ENCODE results near the gene NRXN2. TPM values are rescaled to one million over a fixed set of nuclear protein-coding genes. Genes with fewer than 3 reads are reported as not detected.

Gene NRXN2
- total RNA-seq, 1 donor from 2014 or later = 0.14 TPM

GRCh38 chr11:64771861-64772260 is 48.9 kb upstream of the NRXN2 start:
- Histone ChIP-seq H3K4me2 (ENCODE audit: low read length) (no peak overlapping the region), H4K20me1 (ENCODE audit: insufficient read depth, low read length) (peaks cover 100% of the 10 kb centered on the region), H2AFZ (ENCODE audit: low read depth, low read length) (no peak overlapping the region), H3K4me3 (ENCODE audit: insufficient read depth, low read depth, low read length) (no peak overlapping the region), H3K9me3 (ENCODE audit: insufficient read depth, low read depth, low read length) (no peaks in the 10 kb centered on the region), H3K79me2 (ENCODE audit: insufficient read depth, low read length) (peaks cover 90% of the 10 kb centered on the region), H3K4me1 (ENCODE audit: insufficient read depth, low read length) (peaks cover 10% of the 10 kb centered on the region), H3K27ac (ENCODE audit: low read depth, low read length) (no peak overlapping the region), H3K27me3 (ENCODE audit: insufficient read depth, low read length) (no peaks in the 10 kb centered on the region), H3K9ac (ENCODE audit: low read length) (no peak overlapping the region), H3K36me3 (ENCODE audit: insufficient read depth, low read length) (peaks cover 93% of the 10 kb centered on the region)
- Mint-ChIP-seq H3K36me3 (ENCODE audit: low read depth, unreplicated experiment) (peaks cover 9% of the 10 kb centered on the region), H3K27me3 (ENCODE audit: low read depth, unreplicated experiment) (no peaks in the 10 kb centered on the region), H3K4me3 (ENCODE audit: unreplicated experiment) (no peak overlapping the region), H3K4me1 (ENCODE audit: low read depth, unreplicated experiment) (peaks cover 20% of the 10 kb centered on the region), H3K27ac (ENCODE audit: unreplicated experiment) (no peak overlapping the region), H3K9me3 (ENCODE audit: unreplicated experiment) (no peaks in the 10 kb centered on the region)
- TF ChIP-seq EZH2 (IDR thresholded peaks at IDR 0.05; ENCODE audit: insufficient read depth, low read length) (no peak), CTCF (IDR thresholded peaks at IDR 0.05; ENCODE audit: insufficient read depth, low read depth, low read length) (no peak)
- DNase-seq (ENCODE audit: low read depth) (no peak), FAIRE-seq (no peak)

- Mint-ChIP-seq H3K27ac (ENCODE audit: unreplicated experiment) (no peak overlapping the region), H3K36me3 (ENCODE audit: low read depth, unreplicated experiment) (peaks cover 9% of the 10 kb centered on the region), H3K4me3 (ENCODE audit: unreplicated experiment) (no peak overlapping the region), H3K4me1 (ENCODE audit: low read depth, unreplicated experiment) (peaks cover 7% of the 10 kb centered on the region), H3K27me3 (ENCODE audit: low read depth, unreplicated experiment) (no peaks in the 10 kb centered on the region), H3K9me3 (ENCODE audit: unreplicated experiment) (no peaks in the 10 kb centered on the region)
- no peak overlapping the region for H2AFZ ChIP-seq (ENCODE audit: low read depth, low read length)
- H3K79me2 ChIP-seq (ENCODE audit: insufficient read depth, low read length) = peaks cover 75% of the 10 kb centered on the region
- H3K4me2 ChIP-seq (ENCODE audit: low read length) = no peak overlapping the region
- no peak overlapping the region for H3K27ac ChIP-seq (ENCODE audit: low read depth, low read length)
- H3K4me1 ChIP-seq (ENCODE audit: insufficient read depth, low read length) = no peaks in the 10 kb centered on the region
- H3K36me3 ChIP-seq (ENCODE audit: insufficient read depth, low read length) = peaks cover 79% of the 10 kb centered on the region
- FAIRE-seq (no peak), DNase-seq (ENCODE audit: low read depth) (no peak)
- no peaks in the 10 kb centered on the region for H3K9me3 ChIP-seq (ENCODE audit: insufficient read depth, low read depth, low read length)
- H3K27me3 ChIP-seq (ENCODE audit: insufficient read depth, low read length) = no peaks in the 10 kb centered on the region
- no peak overlapping the region for H3K9ac ChIP-seq (ENCODE audit: low read length)
- H4K20me1 ChIP-seq (ENCODE audit: insufficient read depth, low read length) = peaks cover 92% of the 10 kb centered on the region
- TF ChIP-seq EZH2 (IDR thresholded peaks at IDR 0.05; ENCODE audit: insufficient read depth, low read length) (no peak), CTCF (IDR thresholded peaks at IDR 0.05; ENCODE audit: insufficient read depth, low read depth, low read length) (no peak)
- H3K4me3 ChIP-seq (ENCODE audit: insufficient read depth, low read depth, low read length) = no peak overlapping the region
Measured at GRCh38 chr11:64770120-64770519, 47.1 kb upstream of the NRXN2 start.

- no peak overlapping the region for H3K27ac Mint-ChIP-seq (ENCODE audit: unreplicated experiment)
- Histone ChIP-seq H3K79me2 (ENCODE audit: insufficient read depth, low read length) (peaks cover 68% of the 10 kb centered on the region), H3K36me3 (ENCODE audit: insufficient read depth, low read length) (peaks cover 80% of the 10 kb centered on the region), H3K4me1 (ENCODE audit: insufficient read depth, low read length) (peaks cover 6% of the 10 kb centered on the region), H3K27me3 (ENCODE audit: insufficient read depth, low read length) (no peaks in the 10 kb centered on the region), H3K9ac (ENCODE audit: low read length) (no peak overlapping the region), H3K4me2 (ENCODE audit: low read length) (no peak overlapping the region), H2AFZ (ENCODE audit: low read depth, low read length) (no peak overlapping the region), H3K4me3 (ENCODE audit: insufficient read depth, low read depth, low read length) (no peak overlapping the region), H4K20me1 (ENCODE audit: insufficient read depth, low read length) (peaks cover 92% of the 10 kb centered on the region), H3K27ac (ENCODE audit: low read depth, low read length) (no peak overlapping the region), H3K9me3 (ENCODE audit: insufficient read depth, low read depth, low read length) (no peaks in the 10 kb centered on the region)
- H3K4me3 Mint-ChIP-seq (ENCODE audit: unreplicated experiment) = no peak overlapping the region
- TF ChIP-seq CTCF (IDR thresholded peaks at IDR 0.05; ENCODE audit: insufficient read depth, low read depth, low read length) (no peak), EZH2 (IDR thresholded peaks at IDR 0.05; ENCODE audit: insufficient read depth, low read length) (no peak)
- no peaks in the 10 kb centered on the region for H3K9me3 Mint-ChIP-seq (ENCODE audit: unreplicated experiment)
- no peaks in the 10 kb centered on the region for H3K27me3 Mint-ChIP-seq (ENCODE audit: low read depth, unreplicated experiment)
- H3K4me1 Mint-ChIP-seq (ENCODE audit: low read depth, unreplicated experiment) = peaks cover 11% of the 10 kb centered on the region
- DNase-seq (ENCODE audit: low read depth) = no peak
- no peak for FAIRE-seq
- H3K36me3 Mint-ChIP-seq (ENCODE audit: low read depth, unreplicated experiment) = peaks cover 9% of the 10 kb centered on the region
Measured at GRCh38 chr11:64769283-64769682, 46.3 kb upstream of the NRXN2 start.

Data from astrocyte (in vitro differentiated cells and primary cell).